PC-9 (cell line): ENCODE results near the gene PFAS. TPM values are rescaled to one million over a fixed set of nuclear protein-coding genes. Genes with fewer than 3 reads are reported as not detected.

Experiments used
- BruUV-seq: library from RNA; stranded (reverse); fragments of 400-500 nt; replicated peaks from 2 replicates; lab custom pipeline; 2021; lab: Mats Ljungman, UMichigan
- CTCF ChIA-PET: fragments of 300-600 bp; sonication (Branson Sonifier 250); formaldehyde crosslinking; loops from one replicate; lab custom pipeline; 2022; ENCODE audit warnings: antibody characterized with exemption; lab: Charles Lee
- POLR2A ChIA-PET: fragments of 300-600 bp; sonication (Branson Sonifier 250); formaldehyde crosslinking; loops from one replicate; lab custom pipeline; 2022; ENCODE audit warnings: antibody characterized with exemption; ENCODE audit not compliant: unreplicated experiment; lab: Charles Lee
- DNase-seq, 2 experiments: peaks; one replicate each; pipeline versions ENCODE4 v3.0.0 to v3.0.0-alpha.2; 2015 to 2022; ENCODE audit warnings: mixed read lengths in 1 of 2
- H2AFZ ChIP-seq: fragments of 200-600 bp; sonication (generic); 2 replicates; pipeline ENCODE4 v1.8.1; 2017; ENCODE audit warnings: antibody characterized with exemption
- H3F3A ChIP-seq: fragments of 200-600 bp; sonication (generic); 2 replicates; pipeline ENCODE4 v1.8.1; 2017; ENCODE audit warnings: antibody characterized with exemption, mild to moderate bottlenecking, low read depth; ENCODE audit not compliant: insufficient read depth
- H3K27ac ChIP-seq: fragments of 200-600 bp; sonication (generic); 2 replicates; pipeline ENCODE4 v1.6.1; 2016; ENCODE audit warnings: mixed run types
- H3K27me3 ChIP-seq: fragments of 200-600 bp; sonication (generic); 2 replicates; pipeline ENCODE4 v1.6.1; 2016; ENCODE audit warnings: low read depth, mixed run types; ENCODE audit not compliant: insufficient read depth
- H3K36me3 ChIP-seq: fragments of 200-600 bp; sonication (generic); 2 replicates; pipeline ENCODE4 v1.6.1; 2016; ENCODE audit warnings: low read depth, mixed run types
- H3K4me1 ChIP-seq: fragments of 200-600 bp; sonication (generic); replicated peaks from 2 replicates; pipeline ENCODE4 v1.6.1; 2016; ENCODE audit warnings: mixed run types; ENCODE audit not compliant: insufficient read depth
- H3K4me2 ChIP-seq: fragments of 200-600 bp; sonication (generic); 2 replicates; pipeline ENCODE4 v1.6.1; 2017; ENCODE audit warnings: mixed run types
- H3K4me3 ChIP-seq: fragments of 200-600 bp; sonication (generic); 2 replicates; pipeline ENCODE4 v1.6.1; 2016; ENCODE audit warnings: mixed run types
- H3K79me2 ChIP-seq: fragments of 200-600 bp; sonication (generic); 2 replicates; pipeline ENCODE4 v1.6.1; 2017; ENCODE audit warnings: low read depth, mixed run types
- H3K9me2 ChIP-seq: fragments of 200-600 bp; sonication (generic); 2 replicates; pipeline ENCODE4 v1.8.1; 2017; ENCODE audit warnings: mild to moderate bottlenecking; ENCODE audit not compliant: insufficient read depth
- H3K9me3 ChIP-seq: fragments of 200-600 bp; sonication (generic); 2 replicates; pipeline ENCODE4 v1.8.1; 2016; ENCODE audit warnings: low read depth; ENCODE audit not compliant: insufficient read depth
- H4K20me1 ChIP-seq: fragments of 200-600 bp; sonication (generic); 2 replicates; pipeline ENCODE4 v1.8.1; 2017; ENCODE audit not compliant: insufficient read depth
- EZH2 ChIP-seq: fragments of 200-600 bp; sonication (generic); IDR thresholded peaks from 2 replicates; pipeline ENCODE4 v1.8.0; 2017; ENCODE audit warnings: antibody characterized with exemption, low read depth
- intact Hi-C: fragments of 100-400 bp; cut with micrococcal nuclease; formaldehyde crosslinking; loops from one replicate; pipeline ENCODE4 v1.10.0; 2022; ENCODE audit not compliant: unreplicated experiment
- total RNA-seq: library from RNA; stranded (reverse); gene quantifications from 2 replicates; pipeline ENCODE4 v1.2.3, GENCODE V29; 2021
- TF ChIP-seq, protein P1 (sequence below): fragments of 200-600 bp; sonication (generic); conservative IDR thresholded peaks from 2 replicates; pipeline ENCODE4 v1.6.1; 2017; ENCODE audit warnings: mixed run types, antibody characterized with exemption, mild to moderate bottlenecking, moderate library complexity

PFAS gene
- total RNA-seq, 1 experiment from 2014 or later, result 68.2 TPM

DNA sequence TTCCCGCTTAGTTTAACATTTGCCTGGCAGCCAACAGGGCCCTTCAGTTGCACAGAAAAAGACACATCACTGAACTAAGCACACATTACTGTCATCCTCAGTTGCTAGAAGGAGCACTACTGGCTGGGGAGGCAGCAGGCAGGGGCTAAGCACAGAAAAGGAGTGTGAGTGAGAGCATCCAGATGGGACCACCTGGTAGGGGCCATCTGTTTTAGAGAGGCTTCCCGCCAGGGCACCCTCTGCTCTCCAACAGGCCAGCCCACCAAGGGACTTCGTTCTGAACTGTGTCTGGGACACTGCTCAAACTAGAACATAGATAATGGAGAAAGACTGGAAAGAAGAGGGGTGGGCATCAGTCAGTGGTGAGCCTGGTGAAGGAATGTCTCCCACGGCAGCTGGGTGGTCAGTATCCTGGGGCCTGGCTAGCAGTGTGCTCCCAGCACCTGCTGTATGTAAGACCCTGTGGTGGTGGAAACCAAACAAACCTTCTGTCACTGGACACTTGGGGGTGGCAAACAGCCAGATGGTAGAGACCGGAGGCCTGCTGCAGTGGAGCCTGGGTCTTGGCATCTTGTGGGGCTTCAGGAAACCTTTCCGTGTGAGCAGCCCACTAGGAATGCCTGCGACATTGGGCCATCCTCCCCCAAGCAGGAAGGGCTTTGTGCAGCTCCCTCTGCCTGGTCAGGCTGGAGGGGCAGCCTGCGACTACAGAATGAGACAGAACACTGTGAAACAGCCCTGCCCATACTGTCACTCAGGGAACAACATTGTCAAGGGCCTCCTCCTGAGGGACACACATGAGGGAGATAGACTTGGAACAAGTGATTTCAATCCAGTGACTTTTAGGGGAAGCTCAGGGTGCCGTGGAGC is 26.6 kb downstream of the PFAS start:
- H3K9me3 ChIP-seq, result no peaks in the 10 kb centered on the region
- H3K36me3 ChIP-seq, result no peaks in the 10 kb centered on the region
- TF ChIP-seq, protein P1, sequence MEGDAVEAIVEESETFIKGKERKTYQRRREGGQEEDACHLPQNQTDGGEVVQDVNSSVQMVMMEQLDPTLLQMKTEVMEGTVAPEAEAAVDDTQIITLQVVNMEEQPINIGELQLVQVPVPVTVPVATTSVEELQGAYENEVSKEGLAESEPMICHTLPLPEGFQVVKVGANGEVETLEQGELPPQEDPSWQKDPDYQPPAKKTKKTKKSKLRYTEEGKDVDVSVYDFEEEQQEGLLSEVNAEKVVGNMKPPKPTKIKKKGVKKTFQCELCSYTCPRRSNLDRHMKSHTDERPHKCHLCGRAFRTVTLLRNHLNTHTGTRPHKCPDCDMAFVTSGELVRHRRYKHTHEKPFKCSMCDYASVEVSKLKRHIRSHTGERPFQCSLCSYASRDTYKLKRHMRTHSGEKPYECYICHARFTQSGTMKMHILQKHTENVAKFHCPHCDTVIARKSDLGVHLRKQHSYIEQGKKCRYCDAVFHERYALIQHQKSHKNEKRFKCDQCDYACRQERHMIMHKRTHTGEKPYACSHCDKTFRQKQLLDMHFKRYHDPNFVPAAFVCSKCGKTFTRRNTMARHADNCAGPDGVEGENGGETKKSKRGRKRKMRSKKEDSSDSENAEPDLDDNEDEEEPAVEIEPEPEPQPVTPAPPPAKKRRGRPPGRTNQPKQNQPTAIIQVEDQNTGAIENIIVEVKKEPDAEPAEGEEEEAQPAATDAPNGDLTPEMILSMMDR, result no peak
- no peak for TF ChIP-seq EZH2
- no peaks in the 10 kb centered on the region for H3K4me1 ChIP-seq
- no peaks in the 10 kb centered on the region for H3K27me3 ChIP-seq
- ChIA-PET POLR2A (no interaction called here), CTCF (no interaction called here)
- H3K27ac ChIP-seq, result no peak overlapping the region
- no peaks in the 10 kb centered on the region for H3K79me2 ChIP-seq
- no peak overlapping the region for H2AFZ ChIP-seq
- BruUV-seq, result no TSS peak
- H3K9me2 ChIP-seq, result no peaks in the 10 kb centered on the region
- no peaks in the 10 kb centered on the region for H4K20me1 ChIP-seq
- DNase-seq, result no peak
- no peaks in the 10 kb centered on the region for H3F3A ChIP-seq
- no peak overlapping the region for H3K4me3 ChIP-seq
- intact Hi-C loops, result no loop called here
- H3K4me2 ChIP-seq, result no peak overlapping the region

DNA sequence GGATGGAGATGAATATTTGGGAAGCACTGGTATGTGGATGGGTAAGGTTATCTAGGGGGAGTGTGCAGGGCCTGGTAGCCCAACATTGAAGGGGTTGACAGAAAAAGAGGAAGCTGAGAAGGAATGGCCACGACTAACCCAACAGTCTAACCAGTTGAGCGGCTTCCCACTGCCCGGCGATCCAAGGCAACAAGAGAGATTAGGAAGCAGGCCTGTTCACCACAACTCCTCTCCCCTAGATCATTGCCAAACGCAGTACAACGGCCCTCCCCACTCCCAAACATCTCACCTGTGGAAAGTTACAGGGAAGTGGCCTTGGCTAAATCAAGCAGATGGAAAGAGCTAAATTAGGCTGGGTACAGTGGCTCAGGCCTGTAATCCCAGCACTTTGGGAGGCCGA is 28.2 kb downstream of the PFAS start:
- no peaks in the 10 kb centered on the region for H4K20me1 ChIP-seq
- H3K79me2 ChIP-seq, result no peaks in the 10 kb centered on the region
- no TSS peak for BruUV-seq
- H3K9me3 ChIP-seq, result no peaks in the 10 kb centered on the region
- H3K4me2 ChIP-seq, result no peak overlapping the region
- CTCF ChIA-PET, result no interaction called here
- no peaks in the 10 kb centered on the region for H3F3A ChIP-seq
- POLR2A ChIA-PET, result interaction anchor here (0.6 kb wide), 1 partner anchor 137 kb away, joined by 8 read pairs; no protein-coding TSS in a partner anchor
- no peak overlapping the region for H2AFZ ChIP-seq
- intact Hi-C loops, result no loop called here
- no peak for DNase-seq
- no peak overlapping the region for H3K4me3 ChIP-seq
- no peaks in the 10 kb centered on the region for H3K36me3 ChIP-seq
- H3K9me2 ChIP-seq, result no peaks in the 10 kb centered on the region
- H3K27me3 ChIP-seq, result no peaks in the 10 kb centered on the region
- no peaks in the 10 kb centered on the region for H3K4me1 ChIP-seq
- no peak overlapping the region for H3K27ac ChIP-seq
- TF ChIP-seq, protein P1, result no peak
- no peak for TF ChIP-seq EZH2

DNA sequence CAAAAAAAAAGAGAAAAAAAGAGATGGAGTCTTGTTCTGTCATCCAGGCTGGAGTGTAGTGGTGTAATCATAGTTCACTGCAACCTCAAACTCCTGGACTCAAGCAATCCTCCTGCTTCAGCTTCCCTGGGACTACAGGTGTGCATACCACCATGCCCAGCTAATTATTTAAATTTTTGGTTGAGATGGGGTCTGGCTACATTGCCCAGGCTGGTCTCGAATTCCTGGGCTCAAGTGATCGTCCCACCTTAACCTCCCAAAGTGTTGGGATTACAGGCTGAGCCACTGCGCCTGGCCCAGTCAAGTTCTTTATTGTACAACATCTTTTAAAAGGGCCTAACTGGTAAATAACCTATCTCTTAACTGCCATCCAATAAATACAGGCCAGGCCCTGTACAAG is 33.3 kb downstream of the PFAS start:
- POLR2A ChIA-PET, result no interaction called here
- no peak for TF ChIP-seq EZH2
- TF ChIP-seq, protein P1, result no peak
- intact Hi-C loops, result no loop called here

More for the DNA sequence above, 33.3 kb downstream of the PFAS start:
- no peaks in the 10 kb centered on the region for H4K20me1 ChIP-seq
- H3K27me3 ChIP-seq, result no peaks in the 10 kb centered on the region
- no peaks in the 10 kb centered on the region for H3K36me3 ChIP-seq
- BruUV-seq, result no TSS peak
- H2AFZ ChIP-seq, result no peak overlapping the region
- no peaks in the 10 kb centered on the region for H3K79me2 ChIP-seq
- no peak for DNase-seq
- H3F3A ChIP-seq, result no peaks in the 10 kb centered on the region
- no peak overlapping the region for H3K4me2 ChIP-seq
- no peak overlapping the region for H3K27ac ChIP-seq
- no peaks in the 10 kb centered on the region for H3K9me2 ChIP-seq
- H3K4me3 ChIP-seq, result no peak overlapping the region
- CTCF ChIA-PET, result no interaction called here
- no peaks in the 10 kb centered on the region for H3K4me1 ChIP-seq
- H3K9me3 ChIP-seq, result no peaks in the 10 kb centered on the region
